Prostate gland (tissue), 2 donors: Measurements from ENCODE around the gene MT1B. TPM values are rescaled to one million over a fixed set of nuclear protein-coding genes. Genes with fewer than 3 reads are reported as not detected.
"Not testable (repeated sequence)": the region's sequence is repeated elsewhere in the genome, so short reads cannot be mapped to it uniquely, and the experiment has no call there.

Source experiments
- DNase-seq: peaks from one replicate; pipeline ENCODE4 v3.0.0-alpha.2; 2019; ENCODE audit warnings: low spot score
- H3K27ac ChIP-seq, 2 donors: fragments of 200-600 bp; sonication (generic); 2 replicates each; pipeline ENCODE4 v1.5.1; 2017 to 2019
- H3K27me3 ChIP-seq: fragments of 200-600 bp; sonication (generic); replicated peaks from 2 replicates; pipeline ENCODE4 v1.5.1; 2019; ENCODE audit not compliant: insufficient read depth
- H3K36me3 ChIP-seq, 2 donors: fragments of 200-600 bp; sonication (generic); 1 replicate in 1 of 2; 2 replicates in 1 of 2; pipeline versions ENCODE4 v1.5.1 to v1.8.1; 2017 to 2019
- H3K4me1 ChIP-seq: fragments of 200-600 bp; sonication (generic); replicated peaks from 2 replicates; pipeline ENCODE4 v1.5.1; 2019
- H3K4me3 ChIP-seq, 2 donors: fragments of 200-600 bp; sonication (generic); 2 replicates each; pipeline ENCODE4 v1.5.1; 2017 to 2019
- H3K9me3 ChIP-seq: fragments of 200-600 bp; sonication (generic); 2 replicates; pipeline ENCODE4 v1.5.1; 2017
- POLR2A ChIP-seq: fragments of 450-650 bp; IDR thresholded peaks from one replicate; pipeline ENCODE4 v1.6.1; 2016; ENCODE audit warnings: antibody characterized with exemption, mild to moderate bottlenecking
- POLR2AphosphoS5 ChIP-seq: sonication (generic); formaldehyde crosslinking; IDR thresholded peaks from one replicate; pipeline ENCODE4 v1.6.1; 2017; ENCODE audit warnings: antibody characterized with exemption
- WGBS: methylation state at CpG from one replicate; pipeline ENCODE4 v1.1.5; 2018; 5-methylcytosine and 5-hydroxymethylcytosine counted together
- intact Hi-C: fragments of 100-400 bp; cut with DNase I; formaldehyde crosslinking; loops from one replicate; pipeline ENCODE4 v1.14.2; 2022
- total RNA-seq, 2 donors: library from RNA; depleted of rRNA; stranded (reverse); fragments of >200 nt; gene quantifications; one replicate each; pipeline ENCODE4 v1.1.0, GENCODE V29; 2016
- TF ChIP-seq, protein P1 (sequence below), 4 experiments: fragments of 200-600 bp in 2 of 4; fragments of 450-650 bp in 2 of 4; sonication (generic) in 2 of 4; IDR thresholded peaks; 1 replicate in 3 of 4; 2 replicates in 1 of 4; pipeline ENCODE4 v1.5.1; 2016 to 2019; ENCODE audit warnings: antibody characterized with exemption in 4 of 4, mild to moderate bottlenecking in 2 of 4, moderate library complexity in 2 of 4

MT1B gene
- total RNA-seq, 2 donors from 2014 or later: not detected

DNA sequence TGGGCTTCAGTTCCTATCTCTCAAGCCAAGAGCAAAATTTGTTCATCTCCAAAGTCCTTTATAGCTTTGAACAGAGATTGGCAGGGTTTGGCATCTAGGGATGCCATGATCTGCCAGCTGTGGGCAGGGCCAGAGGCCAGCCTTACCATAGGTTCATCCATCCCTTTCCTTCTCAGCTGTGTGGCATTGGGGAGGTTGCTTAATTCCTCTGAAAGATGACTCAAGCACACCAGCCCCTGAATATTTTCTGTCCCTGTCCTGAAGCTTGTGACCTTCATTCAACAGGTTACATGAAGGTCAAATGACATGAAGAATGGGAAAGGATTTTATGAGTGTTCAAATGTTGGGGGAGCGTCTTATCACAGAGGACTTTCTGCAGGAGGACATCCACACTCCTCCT lies 12.8 kb downstream of the MT1B start:
- Histone ChIP-seq H3K27ac (no peak overlapping the region), H3K27me3 (no peaks in the 10 kb centered on the region), H3K9me3 (no peaks in the 10 kb centered on the region), H3K4me1 (peaks cover 6% of the 10 kb centered on the region), H3K4me3 (no peak overlapping the region), H3K36me3 (no peaks in the 10 kb centered on the region)
- 93% methylated on average over 1 of the region's 1 CpG for WGBS
- no peak for DNase-seq
- TF ChIP-seq POLR2AphosphoS5 (no peak), POLR2A (no peak)
- TF ChIP-seq, protein P1, sequence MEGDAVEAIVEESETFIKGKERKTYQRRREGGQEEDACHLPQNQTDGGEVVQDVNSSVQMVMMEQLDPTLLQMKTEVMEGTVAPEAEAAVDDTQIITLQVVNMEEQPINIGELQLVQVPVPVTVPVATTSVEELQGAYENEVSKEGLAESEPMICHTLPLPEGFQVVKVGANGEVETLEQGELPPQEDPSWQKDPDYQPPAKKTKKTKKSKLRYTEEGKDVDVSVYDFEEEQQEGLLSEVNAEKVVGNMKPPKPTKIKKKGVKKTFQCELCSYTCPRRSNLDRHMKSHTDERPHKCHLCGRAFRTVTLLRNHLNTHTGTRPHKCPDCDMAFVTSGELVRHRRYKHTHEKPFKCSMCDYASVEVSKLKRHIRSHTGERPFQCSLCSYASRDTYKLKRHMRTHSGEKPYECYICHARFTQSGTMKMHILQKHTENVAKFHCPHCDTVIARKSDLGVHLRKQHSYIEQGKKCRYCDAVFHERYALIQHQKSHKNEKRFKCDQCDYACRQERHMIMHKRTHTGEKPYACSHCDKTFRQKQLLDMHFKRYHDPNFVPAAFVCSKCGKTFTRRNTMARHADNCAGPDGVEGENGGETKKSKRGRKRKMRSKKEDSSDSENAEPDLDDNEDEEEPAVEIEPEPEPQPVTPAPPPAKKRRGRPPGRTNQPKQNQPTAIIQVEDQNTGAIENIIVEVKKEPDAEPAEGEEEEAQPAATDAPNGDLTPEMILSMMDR (IDR thresholded peaks at IDR 0.05): no peak
- intact Hi-C loops: no loop called here

DNA sequence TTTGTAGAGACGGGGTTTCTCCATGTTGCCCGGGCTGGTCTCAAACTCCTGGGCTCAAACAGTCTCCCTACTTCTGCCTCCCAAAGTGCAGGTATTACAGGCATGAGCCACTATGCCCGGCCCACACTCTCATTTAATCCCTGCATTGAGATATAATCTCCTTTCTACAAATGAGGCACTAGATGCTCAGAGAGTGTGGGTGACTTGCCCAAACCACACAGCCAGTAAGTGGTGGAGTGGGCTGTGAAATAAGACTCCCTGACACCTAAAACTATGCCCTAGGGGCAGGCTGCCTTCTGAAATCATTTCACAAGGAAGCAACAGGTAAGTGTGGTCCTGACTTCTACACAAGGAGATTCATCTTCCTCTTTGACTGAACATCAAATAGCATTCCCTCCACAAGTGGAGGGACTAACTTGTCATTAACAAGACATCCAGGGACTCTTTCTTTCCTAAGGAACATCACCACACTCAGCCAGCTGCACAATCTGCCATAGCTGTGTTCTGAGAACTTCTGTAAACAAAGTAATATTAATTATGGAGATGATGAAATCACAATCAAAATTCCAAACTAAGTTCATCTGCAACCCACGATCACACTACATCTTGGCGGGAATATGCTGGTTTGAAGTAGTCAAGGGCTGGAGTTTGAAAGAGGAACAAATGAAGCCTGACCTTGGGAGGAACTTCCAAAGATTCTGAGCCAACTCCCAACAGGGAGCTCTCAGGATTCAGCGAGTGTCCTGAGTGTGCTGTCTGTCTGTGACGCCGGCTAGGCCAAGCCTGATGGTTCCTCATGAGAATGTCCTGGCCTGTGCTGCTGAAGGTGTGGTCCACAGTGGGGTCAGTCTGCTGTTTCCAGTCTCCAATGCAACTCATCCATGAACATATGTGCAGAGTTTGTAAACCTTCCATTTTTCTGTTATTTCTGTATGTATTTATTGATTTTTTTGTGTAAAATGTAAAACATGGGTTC lies 13.9 kb downstream of the MT1B start:
- WGBS: 72% methylated on average over 8 of the region's 8 CpGs
- intact Hi-C loops, H3K27ac ChIP-seq, DNase-seq, H3K27me3 ChIP-seq, H3K4me3 ChIP-seq, H3K9me3 ChIP-seq, H3K36me3 ChIP-seq, H3K4me1 ChIP-seq: not testable (repeated sequence)

DNA sequence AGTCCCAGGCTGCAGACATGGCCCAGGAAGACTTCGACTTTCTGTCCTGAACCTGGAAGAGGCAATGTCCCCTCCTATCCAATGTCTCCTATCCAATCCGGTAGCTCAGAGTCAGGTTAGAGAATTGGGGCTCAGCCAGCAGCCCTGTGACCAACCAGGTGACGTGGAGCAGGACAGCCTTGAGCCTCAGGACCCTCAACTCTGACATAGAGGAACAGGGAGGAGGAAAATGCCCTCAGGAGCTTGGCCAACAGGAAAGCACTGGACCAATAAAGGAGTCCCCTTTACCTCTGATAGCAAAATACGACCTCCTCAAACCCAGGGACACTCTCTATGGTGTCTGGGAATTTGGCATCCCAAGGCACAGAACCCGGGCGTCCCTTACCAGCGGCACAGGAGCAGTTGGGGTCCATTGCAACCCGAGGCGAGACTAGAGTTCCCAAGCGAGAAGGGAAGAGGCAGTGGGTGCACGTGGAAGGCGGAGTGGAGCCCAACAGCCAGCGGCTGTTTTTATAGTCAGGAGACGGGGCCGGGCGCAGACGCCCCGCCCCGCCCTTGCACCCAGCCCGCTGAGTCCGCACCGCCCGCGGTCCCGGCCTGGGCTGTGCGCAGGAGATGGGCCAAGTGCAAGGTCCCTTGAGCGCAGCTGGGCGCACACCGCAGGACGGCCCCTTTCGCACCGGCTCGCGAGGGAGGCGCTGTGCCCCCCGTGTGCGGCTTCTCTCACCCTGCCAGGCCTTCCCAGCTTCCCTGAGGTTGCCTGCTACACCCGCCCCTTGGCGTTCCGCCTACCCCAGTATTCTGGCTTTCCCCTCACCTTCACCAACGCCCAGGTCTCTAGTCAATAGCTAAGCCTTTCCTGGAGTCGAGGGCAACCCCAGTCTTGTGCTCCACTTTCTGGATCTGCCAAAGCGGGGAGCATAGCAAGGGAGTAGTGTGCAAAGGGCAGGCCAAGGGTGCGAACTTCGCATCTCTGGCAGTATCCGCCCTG lies 16.2 kb downstream of the MT1B start, which contains the start of gene MT1G:
MT1G (minus strand) TSS at position 485 of the 991 bp plus-strand sequence; CDS start at position 413, 72 bp downstream.
- intact Hi-C loops: no loop called here
- Histone ChIP-seq H3K9me3 (no peaks in the 10 kb centered on the region), H3K27ac (no peak within 1 kb of the TSS), H3K36me3 (no peaks in the 10 kb centered on the region), H3K4me3 (peak within 1 kb of the TSS; percentile 14 to 17), H3K27me3 (no peaks in the 10 kb centered on the region), H3K4me1 (peaks cover 6% of the 10 kb centered on the region)
- DNase-seq: peak; percentile 33
- 13% methylated on average over 44 of the region's 46 CpGs for WGBS
- TF ChIP-seq POLR2AphosphoS5 (no peak), POLR2A (no peak)
- TF ChIP-seq, protein P1 (IDR thresholded peaks at IDR 0.05): no peak

DNA sequence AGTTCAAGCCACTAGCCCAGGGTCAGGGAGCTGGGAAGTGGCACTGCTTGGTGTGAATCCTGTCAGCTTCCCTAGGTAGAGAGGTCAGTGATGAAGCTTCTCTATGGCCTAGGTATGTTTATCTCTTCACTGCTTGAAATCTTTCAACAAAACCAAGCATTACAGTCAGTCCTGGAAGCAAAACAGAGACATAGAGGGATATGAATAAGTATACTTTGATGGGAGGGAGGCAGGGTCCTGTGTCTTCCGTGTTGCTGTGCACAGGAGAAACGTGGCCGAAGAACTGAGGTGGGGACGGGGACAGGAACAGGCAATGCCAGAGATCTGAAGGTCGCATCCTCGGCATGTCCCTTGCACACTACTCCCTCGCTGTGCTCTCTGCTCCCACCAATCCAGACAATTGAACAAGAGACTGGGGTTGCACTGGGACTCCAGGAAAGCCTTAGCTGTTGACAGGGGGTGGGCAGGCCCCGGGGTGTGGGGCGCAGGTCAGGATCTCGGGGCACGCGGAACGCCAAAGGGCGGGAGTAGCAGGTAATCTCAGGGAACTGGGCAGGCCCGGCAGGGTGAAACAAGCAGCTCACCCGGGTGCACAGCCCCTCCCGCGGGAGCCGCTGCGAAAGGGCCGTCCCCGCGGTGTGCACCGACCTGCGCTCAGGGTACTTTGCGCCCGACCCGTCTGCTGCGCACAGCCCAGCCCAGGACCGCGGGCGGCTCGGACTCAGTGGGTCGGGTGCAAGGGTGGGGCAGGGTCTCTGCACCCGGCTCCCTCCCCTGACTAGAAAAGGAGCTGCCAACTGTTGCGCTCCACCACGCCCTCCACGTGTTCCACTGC lies 17.5 kb downstream of the MT1B start, which contains the start of gene MT1H:
MT1H (plus strand) TSS at position 810 of the 835 bp plus-strand sequence. CDS start 71 bp downstream, outside the sequence.
- WGBS: 23% methylated on average over 35 of the region's 38 CpGs
- Histone ChIP-seq H3K27ac (no peak within 1 kb of the TSS), H3K36me3 (no peaks in the 10 kb centered on the region), H3K27me3 (no peaks in the 10 kb centered on the region), H3K4me3 (no peak within 1 kb of the TSS), H3K9me3 (no peaks in the 10 kb centered on the region), H3K4me1 (peaks cover 6% of the 10 kb centered on the region)
- intact Hi-C loops: no loop called here
- DNase-seq: no peak
- TF ChIP-seq POLR2A (no peak), POLR2AphosphoS5 (no peak)
- TF ChIP-seq, protein P1 (IDR thresholded peaks at IDR 0.05): no peak
